Liver (tissue), 9 donors: ENCODE measurements around the gene STK17B. TPM values are rescaled to one million over a fixed set of nuclear protein-coding genes. Genes with fewer than 3 reads are reported as not detected.

Experiments used
- DNase-seq: peaks from one replicate; pipeline ENCODE4 v3.0.0-alpha.2; 2017; ENCODE audit warnings: low spot score
- H3K27ac ChIP-seq, 2 donors: one replicate each; pipeline ENCODE4 v1.7.0; 2013; ENCODE audit warnings: inconsistent platforms in 2 of 2, low read length in 2 of 2, control low read depth in 1 of 2, low read depth in 1 of 2, mild to moderate bottlenecking in 1 of 2
- H3K27me3 ChIP-seq, 4 donors: one replicate each; pipeline versions ENCODE4 v1.6.1 to v1.7.0; 2013; ENCODE audit warnings: low read length in 3 of 4, inconsistent platforms in 1 of 4, mild to moderate bottlenecking in 1 of 4, moderate library complexity in 1 of 4; ENCODE audit not compliant: control insufficient read depth in 4 of 4, insufficient read depth in 4 of 4
- H3K36me3 ChIP-seq, 4 donors: one replicate each; pipeline versions ENCODE4 v1.6.1 to v1.7.0; 2013; ENCODE audit warnings: low read length in 3 of 4, mild to moderate bottlenecking in 3 of 4, low read depth in 1 of 4, moderate library complexity in 1 of 4; ENCODE audit not compliant: control insufficient read depth in 4 of 4, insufficient read depth in 3 of 4
- H3K4me1 ChIP-seq, 4 donors: one replicate each; pipeline versions ENCODE4 v1.6.1 to v1.7.0; 2013; ENCODE audit warnings: low read length in 3 of 4, mild to moderate bottlenecking in 3 of 4, moderate library complexity in 1 of 4; ENCODE audit not compliant: control insufficient read depth in 4 of 4, insufficient read depth in 4 of 4
- H3K4me3 ChIP-seq, 3 donors: one replicate each; pipeline versions ENCODE4 v1.6.1 to v1.7.0; 2013; ENCODE audit warnings: low read length in 3 of 3, control low read depth in 1 of 3, low read depth in 1 of 3, mild to moderate bottlenecking in 1 of 3
- H3K9ac ChIP-seq, 2 donors: one replicate each; pipeline ENCODE4 v1.7.0; 2013; ENCODE audit warnings: low read length in 2 of 2, mild to moderate bottlenecking in 2 of 2, moderate library complexity in 2 of 2, control low read depth in 1 of 2, low read depth in 1 of 2
- H3K9me3 ChIP-seq, 4 donors: one replicate each; pipeline versions ENCODE4 v1.6.1 to v1.7.0; 2013; ENCODE audit warnings: low read length in 3 of 4; ENCODE audit not compliant: control insufficient read depth in 4 of 4
- EGR1 ChIP-seq, 2 donors: IDR thresholded peaks; 2 replicates each; pipeline ENCODE4 v1.6.1; 2016 to 2018; ENCODE audit warnings: antibody characterized with exemption in 2 of 2, low read depth in 2 of 2
- FOXA1 ChIP-seq: IDR thresholded peaks from 2 replicates; pipeline ENCODE4 v1.6.1; 2016; ENCODE audit warnings: antibody characterized with exemption
- FOXA2 ChIP-seq: IDR thresholded peaks from 2 replicates; pipeline ENCODE4 v1.6.1; 2016; ENCODE audit warnings: antibody characterized with exemption
- GABPA ChIP-seq, 2 donors: IDR thresholded peaks in 1 of 2; conservative IDR thresholded peaks in 1 of 2; 2 replicates each; pipeline ENCODE4 v1.6.1; 2016; ENCODE audit warnings: antibody characterized with exemption in 2 of 2, mild to moderate bottlenecking in 1 of 2, moderate library complexity in 1 of 2
- HNF4A ChIP-seq, 2 donors: conservative IDR thresholded peaks; 2 replicates each; pipeline ENCODE4 v1.6.1; 2016; ENCODE audit warnings: antibody characterized with exemption in 2 of 2, mild to moderate bottlenecking in 2 of 2
- HNF4G ChIP-seq: IDR thresholded peaks from 2 replicates; pipeline ENCODE4 v1.6.1; 2016; ENCODE audit warnings: antibody characterized with exemption
- JUND ChIP-seq, 2 donors: IDR thresholded peaks; 2 replicates each; pipeline ENCODE4 v1.6.1; 2016; ENCODE audit warnings: antibody characterized with exemption in 2 of 2
- NR2F2 ChIP-seq: IDR thresholded peaks from 2 replicates; pipeline ENCODE4 v1.6.1; 2016; ENCODE audit warnings: antibody characterized with exemption
- RAD21 ChIP-seq, 2 donors: IDR thresholded peaks; 2 replicates each; pipeline ENCODE4 v1.6.1; 2016; ENCODE audit warnings: antibody characterized with exemption in 2 of 2, mild to moderate bottlenecking in 2 of 2
- SP1 ChIP-seq: IDR thresholded peaks from 2 replicates; pipeline ENCODE4 v1.6.1; 2018; ENCODE audit warnings: antibody characterized with exemption, mild to moderate bottlenecking
- YY1 ChIP-seq: IDR thresholded peaks from 2 replicates; pipeline ENCODE4 v1.6.1; 2016; ENCODE audit warnings: antibody characterized with exemption, mild to moderate bottlenecking
- WGBS: extraction: QIAGEN DNeasy Blood & Tissue Kit; methylation state at CpG from one replicate; pipeline ENCODE4 v1.1.7; 2013; 5-methylcytosine and 5-hydroxymethylcytosine counted together
- polyA plus RNA-seq, 2 donors: library from polyadenylated mRNA; stranded (reverse) in 1 of 2; unstranded in 1 of 2; fragments of 200-250 nt in 1 of 2; fragments of >200 nt in 1 of 2; fragmentation: Nextera tagmentation in 1 of 2; extraction: Ambion mirVana in 1 of 2; gene quantifications; one replicate each; pipeline versions ENCODE4 v1.2.1 to v1.2.3, GENCODE V29; 2013 to 2015
- total RNA-seq, 2 donors: library from RNA; depleted of rRNA; stranded (reverse); fragments of >200 nt; gene quantifications; one replicate each; pipeline ENCODE4 v1.2.3, GENCODE V29; 2014
- TF ChIP-seq, protein P1 (sequence below): IDR thresholded peaks from 2 replicates; pipeline ENCODE4 v1.6.1; 2016; ENCODE audit warnings: antibody characterized with exemption
- TF ChIP-seq, protein P2 (sequence below): fragments of 150-350 bp; IDR thresholded peaks from 2 replicates; pipeline ENCODE4 v1.5.1; 2017; ENCODE audit warnings: improper control_type of control experiment, low read depth, low read length; ENCODE audit not compliant: missing input control
- TF ChIP-seq, protein P3 (sequence below): IDR thresholded peaks from 2 replicates; pipeline ENCODE4 v1.6.1; 2016; ENCODE audit warnings: antibody characterized with exemption
- TF ChIP-seq, protein P4 (sequence below): IDR thresholded peaks from 2 replicates; pipeline ENCODE4 v1.6.1; 2016; ENCODE audit warnings: antibody characterized with exemption
- TF ChIP-seq, protein P5 (sequence below): IDR thresholded peaks from 2 replicates; pipeline ENCODE4 v1.6.1; 2016; ENCODE audit warnings: antibody characterized with exemption, mild to moderate bottlenecking
- donor health status: healthy.
- donor health status: healthy.
- donor health status: healthy.
- donor health status: healthy.
- donor health status: healthy.

The STK17B gene
- total and polyA plus RNA-seq, 4 donors, result 1.0 to 21.8 (median 4.6) TPM

DNA sequence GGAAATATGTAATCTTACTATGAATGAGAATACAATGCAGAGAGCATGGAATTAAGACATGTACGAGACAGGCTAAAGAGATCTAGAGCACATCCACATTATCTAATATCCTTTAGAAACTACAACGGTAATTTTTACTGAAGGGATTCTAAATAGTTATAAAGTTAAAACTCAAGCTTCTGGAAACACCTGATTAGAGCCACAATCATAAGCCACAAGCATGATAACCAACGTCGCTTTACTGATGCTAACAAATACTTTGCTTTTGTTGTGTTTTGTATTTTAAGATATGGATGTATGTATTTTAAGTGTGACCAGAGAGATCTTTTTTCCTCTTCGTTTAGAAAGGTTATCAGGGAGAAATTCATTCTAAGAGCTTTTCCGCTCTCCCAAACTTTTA lies 44.0 kb upstream of the STK17B start:
- 95% methylated on average over 6 of the region's 6 CpGs for WGBS
- DNase-seq, result no peak
- H3K27ac ChIP-seq, result no peak overlapping the region

DNA sequence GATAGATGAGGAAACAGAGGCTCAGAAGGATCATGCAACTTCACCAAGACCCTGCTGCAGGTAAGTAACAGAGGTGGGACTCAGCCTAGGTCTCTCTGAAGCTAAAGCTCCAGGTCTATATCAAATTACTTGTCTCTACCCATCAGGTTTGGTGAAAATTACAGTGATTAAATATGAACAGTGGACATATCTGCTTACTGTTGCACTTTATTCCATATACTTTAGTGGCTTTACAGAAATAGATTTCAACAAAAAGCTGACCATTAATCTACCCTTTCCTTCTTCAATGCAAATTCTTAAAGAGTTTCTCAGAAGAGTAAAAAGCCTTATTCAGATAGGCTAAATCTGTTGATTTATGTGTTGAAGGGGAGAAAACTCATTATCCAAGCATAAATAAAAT lies 42.8 kb upstream of the STK17B start:
- no peak overlapping the region for H3K27ac ChIP-seq
- no peak for TF ChIP-seq EGR1 (IDR thresholded peaks at IDR 0.05; ENCODE audit: low read depth in 2 of 2)
- TF ChIP-seq YY1, result no peak
- TF ChIP-seq SP1, result no peak
- no peak for TF ChIP-seq HNF4A (conservative IDR thresholded peaks at IDR 0.05)
- no peak for TF ChIP-seq HNF4G
- TF ChIP-seq FOXA2, result no peak
- no peak for TF ChIP-seq FOXA1
- TF ChIP-seq GABPA (IDR thresholded peaks at IDR 0.05 in 1 of 2, conservative IDR thresholded peaks at IDR 0.05 in 1 of 2), result no peak
- TF ChIP-seq, protein P1, sequence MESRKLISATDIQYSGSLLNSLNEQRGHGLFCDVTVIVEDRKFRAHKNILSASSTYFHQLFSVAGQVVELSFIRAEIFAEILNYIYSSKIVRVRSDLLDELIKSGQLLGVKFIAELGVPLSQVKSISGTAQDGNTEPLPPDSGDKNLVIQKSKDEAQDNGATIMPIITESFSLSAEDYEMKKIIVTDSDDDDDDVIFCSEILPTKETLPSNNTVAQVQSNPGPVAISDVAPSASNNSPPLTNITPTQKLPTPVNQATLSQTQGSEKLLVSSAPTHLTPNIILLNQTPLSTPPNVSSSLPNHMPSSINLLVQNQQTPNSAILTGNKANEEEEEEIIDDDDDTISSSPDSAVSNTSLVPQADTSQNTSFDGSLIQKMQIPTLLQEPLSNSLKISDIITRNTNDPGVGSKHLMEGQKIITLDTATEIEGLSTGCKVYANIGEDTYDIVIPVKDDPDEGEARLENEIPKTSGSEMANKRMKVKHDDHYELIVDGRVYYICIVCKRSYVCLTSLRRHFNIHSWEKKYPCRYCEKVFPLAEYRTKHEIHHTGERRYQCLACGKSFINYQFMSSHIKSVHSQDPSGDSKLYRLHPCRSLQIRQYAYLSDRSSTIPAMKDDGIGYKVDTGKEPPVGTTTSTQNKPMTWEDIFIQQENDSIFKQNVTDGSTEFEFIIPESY, result no peak
- TF ChIP-seq, protein P2, sequence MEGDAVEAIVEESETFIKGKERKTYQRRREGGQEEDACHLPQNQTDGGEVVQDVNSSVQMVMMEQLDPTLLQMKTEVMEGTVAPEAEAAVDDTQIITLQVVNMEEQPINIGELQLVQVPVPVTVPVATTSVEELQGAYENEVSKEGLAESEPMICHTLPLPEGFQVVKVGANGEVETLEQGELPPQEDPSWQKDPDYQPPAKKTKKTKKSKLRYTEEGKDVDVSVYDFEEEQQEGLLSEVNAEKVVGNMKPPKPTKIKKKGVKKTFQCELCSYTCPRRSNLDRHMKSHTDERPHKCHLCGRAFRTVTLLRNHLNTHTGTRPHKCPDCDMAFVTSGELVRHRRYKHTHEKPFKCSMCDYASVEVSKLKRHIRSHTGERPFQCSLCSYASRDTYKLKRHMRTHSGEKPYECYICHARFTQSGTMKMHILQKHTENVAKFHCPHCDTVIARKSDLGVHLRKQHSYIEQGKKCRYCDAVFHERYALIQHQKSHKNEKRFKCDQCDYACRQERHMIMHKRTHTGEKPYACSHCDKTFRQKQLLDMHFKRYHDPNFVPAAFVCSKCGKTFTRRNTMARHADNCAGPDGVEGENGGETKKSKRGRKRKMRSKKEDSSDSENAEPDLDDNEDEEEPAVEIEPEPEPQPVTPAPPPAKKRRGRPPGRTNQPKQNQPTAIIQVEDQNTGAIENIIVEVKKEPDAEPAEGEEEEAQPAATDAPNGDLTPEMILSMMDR, result no peak
- TF ChIP-seq, protein P3, sequence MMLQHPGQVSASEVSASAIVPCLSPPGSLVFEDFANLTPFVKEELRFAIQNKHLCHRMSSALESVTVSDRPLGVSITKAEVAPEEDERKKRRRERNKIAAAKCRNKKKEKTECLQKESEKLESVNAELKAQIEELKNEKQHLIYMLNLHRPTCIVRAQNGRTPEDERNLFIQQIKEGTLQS, result no peak
- no peak for TF ChIP-seq JUND (IDR thresholded peaks at IDR 0.05)

More for the DNA sequence above, 44.0 kb upstream of the STK17B start:
- peaks cover 0 to 5% (median 0%) of the 10 kb centered on the region in 4 donors for H3K4me1 ChIP-seq
- H3K9ac ChIP-seq, result no peak overlapping the region
- no peaks in the 10 kb centered on the region for H3K9me3 ChIP-seq
- H3K4me3 ChIP-seq, result no peak overlapping the region
- peaks cover 0 to 2% (median 1%) of the 10 kb centered on the region in 4 donors for H3K36me3 ChIP-seq
- no peak for TF ChIP-seq GABPA (IDR thresholded peaks at IDR 0.05 in 1 of 2, conservative IDR thresholded peaks at IDR 0.05 in 1 of 2)
- TF ChIP-seq, protein P2, result no peak
- no peak for TF ChIP-seq JUND (IDR thresholded peaks at IDR 0.05)
- no peak for TF ChIP-seq YY1
- TF ChIP-seq RAD21 (IDR thresholded peaks at IDR 0.05), result no peak
- TF ChIP-seq, protein P1, result no peak
- no peak for TF ChIP-seq SP1
- TF ChIP-seq, protein P4, sequence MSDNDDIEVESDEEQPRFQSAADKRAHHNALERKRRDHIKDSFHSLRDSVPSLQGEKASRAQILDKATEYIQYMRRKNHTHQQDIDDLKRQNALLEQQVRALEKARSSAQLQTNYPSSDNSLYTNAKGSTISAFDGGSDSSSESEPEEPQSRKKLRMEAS, result no peak
- TF ChIP-seq, protein P5, sequence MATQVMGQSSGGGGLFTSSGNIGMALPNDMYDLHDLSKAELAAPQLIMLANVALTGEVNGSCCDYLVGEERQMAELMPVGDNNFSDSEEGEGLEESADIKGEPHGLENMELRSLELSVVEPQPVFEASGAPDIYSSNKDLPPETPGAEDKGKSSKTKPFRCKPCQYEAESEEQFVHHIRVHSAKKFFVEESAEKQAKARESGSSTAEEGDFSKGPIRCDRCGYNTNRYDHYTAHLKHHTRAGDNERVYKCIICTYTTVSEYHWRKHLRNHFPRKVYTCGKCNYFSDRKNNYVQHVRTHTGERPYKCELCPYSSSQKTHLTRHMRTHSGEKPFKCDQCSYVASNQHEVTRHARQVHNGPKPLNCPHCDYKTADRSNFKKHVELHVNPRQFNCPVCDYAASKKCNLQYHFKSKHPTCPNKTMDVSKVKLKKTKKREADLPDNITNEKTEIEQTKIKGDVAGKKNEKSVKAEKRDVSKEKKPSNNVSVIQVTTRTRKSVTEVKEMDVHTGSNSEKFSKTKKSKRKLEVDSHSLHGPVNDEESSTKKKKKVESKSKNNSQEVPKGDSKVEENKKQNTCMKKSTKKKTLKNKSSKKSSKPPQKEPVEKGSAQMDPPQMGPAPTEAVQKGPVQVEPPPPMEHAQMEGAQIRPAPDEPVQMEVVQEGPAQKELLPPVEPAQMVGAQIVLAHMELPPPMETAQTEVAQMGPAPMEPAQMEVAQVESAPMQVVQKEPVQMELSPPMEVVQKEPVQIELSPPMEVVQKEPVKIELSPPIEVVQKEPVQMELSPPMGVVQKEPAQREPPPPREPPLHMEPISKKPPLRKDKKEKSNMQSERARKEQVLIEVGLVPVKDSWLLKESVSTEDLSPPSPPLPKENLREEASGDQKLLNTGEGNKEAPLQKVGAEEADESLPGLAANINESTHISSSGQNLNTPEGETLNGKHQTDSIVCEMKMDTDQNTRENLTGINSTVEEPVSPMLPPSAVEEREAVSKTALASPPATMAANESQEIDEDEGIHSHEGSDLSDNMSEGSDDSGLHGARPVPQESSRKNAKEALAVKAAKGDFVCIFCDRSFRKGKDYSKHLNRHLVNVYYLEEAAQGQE, result no peak
- TF ChIP-seq NR2F2, result no peak
- TF ChIP-seq FOXA1, result no peak
- H3K27me3 ChIP-seq, result no peaks in the 10 kb centered on the region

More for the DNA sequence above, 42.8 kb upstream of the STK17B start:
- Histone ChIP-seq H3K9ac (no peak overlapping the region), H3K9me3 (no peaks in the 10 kb centered on the region), H3K36me3 (peaks cover 0 to 2% (median 1%) of the 10 kb centered on the region in 4 donors), H3K4me3 (no peak overlapping the region), H3K27me3 (no peaks in the 10 kb centered on the region), H3K4me1 (no peaks in the 10 kb centered on the region)
- DNase-seq, result no peak
